Measurements from ENCODE around the gene CLRN2.
A peak's percentile ranks its signal among the peaks of the same experiment; 100 is the strongest.

CLRN2 gene

DNA sequence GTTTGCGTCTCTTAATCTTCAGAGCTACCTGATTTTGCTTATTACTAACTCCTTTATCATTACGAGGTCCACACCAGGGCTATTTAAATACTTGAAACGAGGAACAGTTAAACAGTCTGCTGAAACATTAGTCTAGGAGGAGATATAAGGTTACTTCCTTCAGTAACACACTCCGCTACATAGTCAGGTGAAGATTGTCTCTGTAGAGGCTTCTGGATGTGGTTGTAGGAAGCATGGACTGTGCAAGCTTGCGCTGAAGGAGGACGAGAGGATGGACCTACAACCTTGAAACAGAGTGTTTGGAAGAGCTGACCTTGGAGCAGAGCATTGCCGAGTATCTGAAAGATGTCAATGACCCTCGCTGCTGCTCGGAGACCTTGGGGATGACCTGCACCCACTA, at the start of gene CLRN2:
TSS of gene CLRN2 (plus strand) at position 301 of the 400 bp plus-strand sequence. CDS start 102 bp downstream, outside the sequence.
- DNase-seq, result no peak

GRCh38 chr4:17468619-17469221, 46.2 kb upstream of the CLRN2 start:
- no peak for DNase-seq

GRCh38 chr4:17469931-17470674, 44.9 kb upstream of the CLRN2 start:
- no peak for DNase-seq

- no peak for DNase-seq
Observed at GRCh38 chr4:17475481-17475880, 39.5 kb upstream of the CLRN2 start.

- DNase-seq, result no peak
Observed at GRCh38 chr4:17476853-17477252, 38.1 kb upstream of the CLRN2 start.

DNA sequence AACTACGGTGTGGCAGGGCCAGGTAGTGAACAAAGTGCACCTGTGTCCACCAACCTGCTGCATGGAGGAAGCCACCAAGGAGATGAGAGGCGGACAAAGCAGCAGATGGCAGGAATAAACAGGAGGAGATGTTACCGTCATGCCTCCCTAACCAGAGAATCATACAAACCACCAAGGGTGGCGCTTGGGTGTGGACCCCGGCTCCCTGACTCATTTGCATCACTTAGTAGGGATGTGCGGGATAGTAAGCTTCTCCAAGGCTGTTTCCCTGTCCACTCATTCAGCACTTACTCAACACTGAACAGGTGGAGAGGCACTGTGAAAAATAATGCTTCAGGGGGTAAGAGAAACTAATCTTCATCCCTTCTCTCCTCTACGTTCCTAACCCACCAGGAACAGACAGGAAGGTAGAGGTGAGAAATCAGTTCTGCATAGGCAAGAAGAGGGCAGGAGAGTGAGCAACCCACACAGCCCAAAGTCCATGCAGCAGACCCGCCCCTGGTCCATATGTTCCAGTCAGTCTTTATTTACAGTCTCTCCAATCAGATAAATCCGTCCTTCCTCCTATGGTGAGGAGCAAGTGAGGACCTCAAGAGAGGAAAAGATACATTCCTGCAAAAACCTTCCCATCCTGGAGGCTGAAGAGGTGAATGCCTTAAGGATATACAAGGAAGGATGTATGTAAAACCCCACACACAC, 37.0 kb upstream of the CLRN2 start:
- no peak for DNase-seq

GRCh38 chr4:17480210-17480927, 34.6 kb upstream of the CLRN2 start:
- no peak for DNase-seq

DNA sequence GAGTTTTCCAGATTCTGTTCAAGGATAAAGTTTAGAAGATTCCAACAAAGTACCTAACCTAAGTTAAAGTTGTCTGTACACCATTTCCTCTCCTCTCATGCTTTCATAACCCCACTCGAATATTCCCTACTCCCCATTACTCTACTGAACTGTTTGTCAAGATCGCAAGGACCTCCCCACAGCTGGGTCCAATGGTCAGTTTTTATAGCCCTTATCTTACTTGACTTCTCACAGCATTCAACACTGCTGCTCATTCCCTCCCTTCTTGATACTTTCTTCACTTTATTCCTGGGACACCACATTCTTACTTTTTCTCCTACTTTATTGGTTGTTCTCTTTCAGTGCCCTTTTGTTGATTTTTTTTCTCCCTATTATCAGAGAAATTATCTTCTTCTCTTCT, 34.0 kb upstream of the CLRN2 start:
- no peak for DNase-seq

DNA sequence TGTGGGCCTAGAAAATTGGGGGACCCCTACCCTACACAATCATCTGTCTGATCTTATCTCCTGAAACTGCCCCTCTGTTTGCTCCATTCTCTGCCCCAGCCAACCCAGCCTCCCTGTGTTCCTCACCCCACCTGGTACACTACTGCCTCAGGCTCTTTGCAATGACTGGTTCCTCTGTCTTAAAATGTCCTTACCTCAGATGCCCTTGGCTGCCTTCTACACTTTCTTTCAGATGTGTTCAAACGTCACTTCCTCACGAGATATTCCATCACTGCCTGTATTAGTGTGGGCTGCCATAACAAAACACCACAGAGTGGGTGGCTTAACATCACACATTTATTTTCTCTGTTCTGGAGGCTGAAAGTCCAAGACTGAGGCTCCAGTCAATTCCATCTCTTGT, 32.2 kb upstream of the CLRN2 start:
- DNase-seq, result no peak

GRCh38 chr4:17489123-17489522, 25.8 kb upstream of the CLRN2 start:
- DNase-seq, result no peak

DNA sequence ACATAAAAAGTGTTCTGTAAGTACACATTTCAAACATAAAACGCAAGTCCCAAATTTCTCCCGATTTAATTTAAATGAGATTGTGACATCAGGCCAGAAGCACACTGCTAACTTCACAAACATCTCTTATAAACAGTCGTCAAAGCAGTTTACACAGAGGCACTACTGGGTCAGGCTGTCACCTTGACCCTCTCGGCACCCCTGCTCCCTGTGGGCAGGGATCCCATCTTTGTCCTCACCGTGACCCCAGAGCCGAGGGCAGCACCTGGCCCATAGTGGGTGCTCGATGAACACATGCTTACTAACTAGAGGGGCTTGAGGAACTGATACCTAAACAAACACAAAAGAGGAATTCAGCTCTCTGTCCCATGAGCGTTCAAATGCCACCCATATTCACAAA, 25.2 kb upstream of the CLRN2 start:
- no peak for DNase-seq

DNA sequence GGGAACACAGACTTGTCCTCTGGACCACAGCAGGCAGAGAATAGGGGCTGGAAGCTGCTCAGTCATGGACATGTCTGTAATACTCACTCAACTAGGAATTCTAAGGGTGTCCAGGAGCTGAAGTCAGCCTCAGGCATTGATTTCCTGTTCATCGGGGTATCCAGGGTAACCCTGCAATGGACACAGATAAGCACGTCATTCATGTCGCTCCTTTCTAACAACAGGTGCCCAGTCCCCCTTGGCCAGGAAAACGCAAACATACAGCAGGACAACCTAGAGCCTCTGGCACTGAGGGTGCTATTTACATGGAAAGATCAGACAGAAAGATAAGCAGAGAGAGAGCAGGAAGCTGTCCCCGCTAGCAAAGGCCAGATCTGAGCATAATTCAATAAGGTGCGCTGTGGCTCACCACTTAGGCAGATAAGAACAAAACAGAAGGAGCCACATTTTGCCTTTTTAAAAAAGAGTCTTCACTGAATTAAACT, 24.3 kb upstream of the CLRN2 start:
- no peak for DNase-seq

DNA sequence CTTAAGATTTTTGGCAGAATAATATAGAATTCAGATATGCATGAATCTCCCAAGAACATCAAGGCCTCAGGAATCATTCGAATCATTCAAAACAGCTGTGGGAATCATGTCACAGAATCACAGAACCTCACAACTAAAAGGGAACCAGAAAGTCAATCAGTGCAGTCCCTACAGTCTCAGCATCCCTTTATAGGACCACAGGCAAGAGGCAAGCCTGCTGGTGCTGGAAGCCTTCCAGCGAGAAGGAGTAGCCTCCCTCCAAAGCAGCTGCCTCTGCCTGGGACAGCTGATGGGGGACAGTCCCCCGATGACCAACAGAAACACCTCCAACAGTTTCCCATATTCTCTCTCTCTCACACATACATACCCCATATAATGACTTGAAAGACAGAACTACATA, 23.8 kb upstream of the CLRN2 start:
- DNase-seq, result no peak

- DNase-seq, result no peak
Observed at GRCh38 chr4:17492058-17492741, 22.8 kb upstream of the CLRN2 start.

GRCh38 chr4:17492876-17493275, 22.1 kb upstream of the CLRN2 start:
- no peak for DNase-seq

- no peak for DNase-seq
Observed at GRCh38 chr4:17493619-17494018, 21.3 kb upstream of the CLRN2 start.

- DNase-seq, result peak; percentile 73
Observed at GRCh38 chr4:17494258-17495190, 20.4 kb upstream of the CLRN2 start.

DNA sequence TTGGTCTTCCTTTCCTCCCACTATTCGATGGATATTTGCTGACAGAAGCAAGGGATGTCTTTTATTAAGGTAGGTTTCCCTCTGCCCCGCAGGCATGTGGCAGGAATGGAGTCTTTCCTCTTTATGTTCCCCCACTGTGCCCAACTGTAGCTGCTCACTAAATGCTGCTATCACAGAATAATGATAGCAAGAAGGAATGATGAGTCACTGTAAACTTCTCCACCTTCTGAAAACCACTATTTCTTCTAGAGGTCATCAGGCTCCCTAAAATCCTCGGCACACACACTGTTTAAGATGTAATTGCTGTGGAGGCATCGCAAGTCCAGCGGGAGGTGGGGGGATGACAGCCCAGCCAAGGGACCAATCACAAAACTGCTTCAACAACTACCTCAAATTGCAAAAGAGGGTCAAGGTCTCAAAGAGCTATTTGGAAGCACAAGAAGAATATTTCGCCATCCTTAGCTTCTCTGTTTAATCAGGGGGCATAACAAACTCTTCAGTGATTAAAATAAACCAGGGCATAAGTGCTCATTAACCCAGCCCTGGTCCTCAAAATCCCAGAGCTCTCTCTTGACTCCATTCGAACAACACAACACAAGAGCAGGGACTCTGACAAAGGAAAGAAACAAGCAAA, 17.0 kb upstream of the CLRN2 start:
- DNase-seq, result no peak

- no peak for DNase-seq
Observed at GRCh38 chr4:17500574-17500973, 14.4 kb upstream of the CLRN2 start.

- no peak for DNase-seq
Observed at GRCh38 chr4:17502756-17503155, 12.2 kb upstream of the CLRN2 start.

DNA sequence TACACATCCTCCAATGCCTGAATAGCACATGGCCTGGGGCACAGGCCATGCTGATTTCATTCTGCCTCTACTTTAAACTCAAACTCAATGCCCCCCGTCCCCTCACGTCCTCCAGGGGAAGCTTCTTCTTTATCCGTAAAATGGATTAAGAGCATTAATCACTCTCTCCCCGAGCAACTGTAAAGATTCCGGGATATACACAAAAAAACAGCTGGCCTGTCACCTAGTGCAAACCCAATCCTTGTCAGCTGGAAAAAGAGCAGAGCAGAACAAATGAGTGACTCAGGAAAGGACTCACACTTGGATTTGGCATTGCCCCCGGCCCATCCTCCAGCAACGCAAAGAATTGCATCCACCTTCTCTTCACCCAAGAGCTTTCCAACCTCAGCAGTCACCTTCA, 10.9 kb upstream of the CLRN2 start:
- no peak for DNase-seq
